Measurements from ENCODE around the gene TRAPPC3L. TPM values are rescaled to one million over a fixed set of nuclear protein-coding genes. Genes with fewer than 3 reads are reported as not detected.

Gene TRAPPC3L
- polyA plus RNA-seq, 1 donor from 2014 or later, result not detected

DNA sequence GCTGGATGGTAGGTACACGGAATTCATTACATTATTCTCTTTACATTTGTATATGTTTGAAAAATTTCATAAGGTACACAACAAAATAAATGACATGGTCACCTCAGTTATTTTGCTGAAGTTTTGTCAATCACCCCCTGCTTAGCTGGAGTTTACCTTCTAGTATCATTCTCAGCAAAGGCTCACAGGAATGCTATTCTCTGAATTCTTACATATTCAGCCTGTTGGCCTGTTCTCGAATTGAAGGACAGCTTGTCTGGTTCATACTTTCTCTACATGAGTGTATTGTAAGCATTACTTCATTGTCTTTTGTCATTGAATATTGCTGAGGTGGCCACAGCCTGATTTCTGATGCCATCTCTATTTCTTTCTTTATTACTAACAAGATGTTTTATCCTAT is 21.2 kb downstream of the TRAPPC3L start:
- no peaks in the 10 kb centered on the region for H3K27me3 ChIP-seq (ENCODE audit: insufficient read depth, low read depth, low read length)
- H3K27ac ChIP-seq (ENCODE audit: low read length), result no peak overlapping the region
- no peaks in the 10 kb centered on the region for H3F3A ChIP-seq (ENCODE audit: insufficient read depth, low read length, poor library complexity, severe bottlenecking)
- no peak overlapping the region for H3K4me2 ChIP-seq (ENCODE audit: low read length)
- H3K9me2 ChIP-seq (ENCODE audit: insufficient read depth, low read length), result no peaks in the 10 kb centered on the region
- H3K79me2 ChIP-seq (replicated peaks; ENCODE audit: insufficient read depth, low read length), result no peaks in the 10 kb centered on the region
- no peak overlapping the region for H2AFZ ChIP-seq (ENCODE audit: low read depth, low read length)
- no peak overlapping the region for H3K9ac ChIP-seq (ENCODE audit: low read length)
- H3K4me3 ChIP-seq (ENCODE audit: low read length), result no peak overlapping the region
- no peaks in the 10 kb centered on the region for H3K36me3 ChIP-seq (ENCODE audit: insufficient read depth, low read length)
- H4K20me1 ChIP-seq (ENCODE audit: insufficient read depth), result no peaks in the 10 kb centered on the region
- no peaks in the 10 kb centered on the region for H3K9me3 ChIP-seq (ENCODE audit: low read length)
- TF ChIP-seq MXI1 (conservative IDR thresholded peaks at IDR 0.05; ENCODE audit: poor library complexity, severe bottlenecking) (no peak), RAD21 (conservative IDR thresholded peaks at IDR 0.05) (no peak), EP300 (conservative IDR thresholded peaks at IDR 0.05; ENCODE audit: poor library complexity, severe bottlenecking) (no peak), TAF1 (IDR thresholded peaks at IDR 0.05; ENCODE audit: low read depth) (no peak)
- TF ChIP-seq, protein P1, sequence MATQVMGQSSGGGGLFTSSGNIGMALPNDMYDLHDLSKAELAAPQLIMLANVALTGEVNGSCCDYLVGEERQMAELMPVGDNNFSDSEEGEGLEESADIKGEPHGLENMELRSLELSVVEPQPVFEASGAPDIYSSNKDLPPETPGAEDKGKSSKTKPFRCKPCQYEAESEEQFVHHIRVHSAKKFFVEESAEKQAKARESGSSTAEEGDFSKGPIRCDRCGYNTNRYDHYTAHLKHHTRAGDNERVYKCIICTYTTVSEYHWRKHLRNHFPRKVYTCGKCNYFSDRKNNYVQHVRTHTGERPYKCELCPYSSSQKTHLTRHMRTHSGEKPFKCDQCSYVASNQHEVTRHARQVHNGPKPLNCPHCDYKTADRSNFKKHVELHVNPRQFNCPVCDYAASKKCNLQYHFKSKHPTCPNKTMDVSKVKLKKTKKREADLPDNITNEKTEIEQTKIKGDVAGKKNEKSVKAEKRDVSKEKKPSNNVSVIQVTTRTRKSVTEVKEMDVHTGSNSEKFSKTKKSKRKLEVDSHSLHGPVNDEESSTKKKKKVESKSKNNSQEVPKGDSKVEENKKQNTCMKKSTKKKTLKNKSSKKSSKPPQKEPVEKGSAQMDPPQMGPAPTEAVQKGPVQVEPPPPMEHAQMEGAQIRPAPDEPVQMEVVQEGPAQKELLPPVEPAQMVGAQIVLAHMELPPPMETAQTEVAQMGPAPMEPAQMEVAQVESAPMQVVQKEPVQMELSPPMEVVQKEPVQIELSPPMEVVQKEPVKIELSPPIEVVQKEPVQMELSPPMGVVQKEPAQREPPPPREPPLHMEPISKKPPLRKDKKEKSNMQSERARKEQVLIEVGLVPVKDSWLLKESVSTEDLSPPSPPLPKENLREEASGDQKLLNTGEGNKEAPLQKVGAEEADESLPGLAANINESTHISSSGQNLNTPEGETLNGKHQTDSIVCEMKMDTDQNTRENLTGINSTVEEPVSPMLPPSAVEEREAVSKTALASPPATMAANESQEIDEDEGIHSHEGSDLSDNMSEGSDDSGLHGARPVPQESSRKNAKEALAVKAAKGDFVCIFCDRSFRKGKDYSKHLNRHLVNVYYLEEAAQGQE (IDR thresholded peaks at IDR 0.05; ENCODE audit: borderline replicate concordance), result no peak
- TF ChIP-seq, protein P2, sequence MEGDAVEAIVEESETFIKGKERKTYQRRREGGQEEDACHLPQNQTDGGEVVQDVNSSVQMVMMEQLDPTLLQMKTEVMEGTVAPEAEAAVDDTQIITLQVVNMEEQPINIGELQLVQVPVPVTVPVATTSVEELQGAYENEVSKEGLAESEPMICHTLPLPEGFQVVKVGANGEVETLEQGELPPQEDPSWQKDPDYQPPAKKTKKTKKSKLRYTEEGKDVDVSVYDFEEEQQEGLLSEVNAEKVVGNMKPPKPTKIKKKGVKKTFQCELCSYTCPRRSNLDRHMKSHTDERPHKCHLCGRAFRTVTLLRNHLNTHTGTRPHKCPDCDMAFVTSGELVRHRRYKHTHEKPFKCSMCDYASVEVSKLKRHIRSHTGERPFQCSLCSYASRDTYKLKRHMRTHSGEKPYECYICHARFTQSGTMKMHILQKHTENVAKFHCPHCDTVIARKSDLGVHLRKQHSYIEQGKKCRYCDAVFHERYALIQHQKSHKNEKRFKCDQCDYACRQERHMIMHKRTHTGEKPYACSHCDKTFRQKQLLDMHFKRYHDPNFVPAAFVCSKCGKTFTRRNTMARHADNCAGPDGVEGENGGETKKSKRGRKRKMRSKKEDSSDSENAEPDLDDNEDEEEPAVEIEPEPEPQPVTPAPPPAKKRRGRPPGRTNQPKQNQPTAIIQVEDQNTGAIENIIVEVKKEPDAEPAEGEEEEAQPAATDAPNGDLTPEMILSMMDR (IDR thresholded peaks at IDR 0.05; ENCODE audit: poor library complexity, severe bottlenecking), result no peak

DNA sequence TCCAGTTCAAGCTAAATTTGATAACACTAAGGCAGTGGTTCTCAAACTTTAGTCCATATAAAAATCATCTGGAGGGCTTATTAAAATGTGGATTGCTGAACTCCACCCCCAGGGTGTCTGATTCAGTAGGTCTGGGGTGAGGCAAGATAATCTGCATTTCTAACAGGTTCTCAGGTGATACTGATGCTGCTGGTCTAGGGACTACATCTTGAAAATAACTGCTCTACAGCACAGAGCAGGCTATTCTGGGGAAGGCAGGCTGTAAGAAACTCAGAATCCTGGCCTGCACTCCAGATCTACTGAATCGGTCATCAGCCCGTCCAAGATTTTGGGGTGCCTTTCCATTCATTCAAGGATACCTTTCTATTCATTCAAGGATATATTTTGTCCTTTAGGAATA is 22.6 kb downstream of the TRAPPC3L start:
- Histone ChIP-seq H3K4me3 (ENCODE audit: low read length) (no peak overlapping the region), H3K79me2 (replicated peaks; ENCODE audit: insufficient read depth, low read length) (no peaks in the 10 kb centered on the region), H3K36me3 (ENCODE audit: insufficient read depth, low read length) (no peaks in the 10 kb centered on the region), H3F3A (ENCODE audit: insufficient read depth, low read length, poor library complexity, severe bottlenecking) (no peaks in the 10 kb centered on the region), H3K4me2 (ENCODE audit: low read length) (no peak overlapping the region), H2AFZ (ENCODE audit: low read depth, low read length) (no peak overlapping the region), H3K27ac (ENCODE audit: low read length) (no peak overlapping the region), H4K20me1 (ENCODE audit: insufficient read depth) (no peaks in the 10 kb centered on the region), H3K27me3 (ENCODE audit: insufficient read depth, low read depth, low read length) (no peaks in the 10 kb centered on the region), H3K9me3 (ENCODE audit: low read length) (no peaks in the 10 kb centered on the region), H3K9ac (ENCODE audit: low read length) (no peak overlapping the region), H3K9me2 (ENCODE audit: insufficient read depth, low read length) (no peaks in the 10 kb centered on the region)
- TF ChIP-seq POLR2AphosphoS5 (IDR thresholded peaks at IDR 0.05) (no peak), TAF1 (IDR thresholded peaks at IDR 0.05; ENCODE audit: low read depth) (no peak), RAD21 (conservative IDR thresholded peaks at IDR 0.05) (no peak), MXI1 (conservative IDR thresholded peaks at IDR 0.05; ENCODE audit: poor library complexity, severe bottlenecking) (no peak), SMC3 (conservative IDR thresholded peaks at IDR 0.05; ENCODE audit: poor library complexity) (no peak), EP300 (conservative IDR thresholded peaks at IDR 0.05; ENCODE audit: poor library complexity, severe bottlenecking) (no peak)
- TF ChIP-seq, protein P1 (IDR thresholded peaks at IDR 0.05; ENCODE audit: borderline replicate concordance), result no peak
- TF ChIP-seq, protein P2 (IDR thresholded peaks at IDR 0.05; ENCODE audit: poor library complexity, severe bottlenecking), result no peak

Measured in neural cell (in vitro differentiated cells).